Loucy (cell line): Measurements from ENCODE around the gene MAIP1.

Experiments used
- CTCF ChIP-seq: fragments of 200-600 bp; sonication (generic); conservative IDR thresholded peaks from 2 replicates; pipeline ENCODE4 v1.5.1; 2014; ENCODE audit warnings: mild to moderate bottlenecking, antibody characterized with exemption, low read length
- EZH2phosphoT487 ChIP-seq: fragments of 200-600 bp; IDR thresholded peaks from 2 replicates; pipeline ENCODE4 v1.6.1; 2018; ENCODE audit warnings: antibody characterized with exemption, mild to moderate bottlenecking, moderate library complexity, borderline replicate concordance

DNA sequence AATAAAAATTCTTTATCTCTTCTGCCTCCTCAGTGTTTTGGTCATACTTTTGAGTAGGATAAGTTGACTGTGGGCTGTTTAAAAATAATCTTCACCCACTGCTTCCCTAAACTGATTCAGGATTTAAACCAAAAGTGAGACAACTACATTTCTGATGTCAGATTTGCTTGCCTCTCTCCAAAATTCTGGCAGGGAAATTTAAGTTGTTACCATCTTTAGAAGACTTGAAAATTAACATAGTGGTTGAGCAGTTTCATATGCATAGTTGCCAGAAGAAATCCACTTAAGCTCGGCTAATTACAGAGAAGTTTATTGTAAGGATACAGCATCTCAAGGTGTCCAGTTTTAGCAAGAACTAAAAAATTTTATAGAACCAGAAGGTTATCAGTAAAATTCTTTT lies 57.0 kb downstream of the MAIP1 start:
- TF ChIP-seq CTCF (no peak), EZH2phosphoT487 (no peak)
